GM12878 (cell line): ENCODE measurements around the gene ITGAL. TPM values are rescaled to one million over a fixed set of nuclear protein-coding genes. Genes with fewer than 3 reads are reported as not detected.

Experiments used
- FOXM1 ChIP-seq: IDR thresholded peaks from 2 replicates; pipeline ENCODE4 v1.6.1; 2012; ENCODE audit warnings: low read depth, mild to moderate bottlenecking, inconsistent platforms, low read length, moderate library complexity
- HDAC6 ChIP-seq: fragments of 200-600 bp; sonication (generic); IDR thresholded peaks from one replicate; pipeline ENCODE4 v1.8.0; 2017; ENCODE audit warnings: antibody characterized with exemption; ENCODE audit not compliant: unreplicated experiment
- IRF4 ChIP-seq: IDR thresholded peaks from 2 replicates; pipeline ENCODE4 v1.6.1; 2011; ENCODE audit warnings: low read depth, low read length
- KAT2A ChIP-seq: conservative IDR thresholded peaks from 2 replicates; pipeline ENCODE4 v1.6.1; 2011; ENCODE audit warnings: low read depth, low read length; ENCODE audit not compliant: control insufficient read depth
- SP1 ChIP-seq: IDR thresholded peaks from one replicate; pipeline ENCODE4 v1.6.1; 2011; ENCODE audit warnings: low read depth, low read length
- SREBF2 ChIP-seq: IDR thresholded peaks from 2 replicates; pipeline ENCODE4 v1.6.1; 2012; ENCODE audit warnings: mild to moderate bottlenecking, low read length
- STAT1 ChIP-seq: fragments of 450-650 bp; conservative IDR thresholded peaks from 2 replicates; pipeline ENCODE4 v1.6.1; 2014; ENCODE audit warnings: antibody characterized with exemption, mild to moderate bottlenecking
- TCF12 ChIP-seq: IDR thresholded peaks from 2 replicates; pipeline ENCODE4 v1.6.1; 2011; ENCODE audit warnings: low read depth, mild to moderate bottlenecking, low read length
- polyA plus RNA-seq, 11 experiments: library from polyadenylated mRNA; depleted of rRNA in 4 of 11; unstranded in 6 of 11; stranded (reverse) in 5 of 11; fragments of >200 nt; fragmentation: Nextera tagmentation in 4 of 11; fragmentation: Illumina TruSeq in 1 of 11; extraction: Ambion mirVana in 4 of 11; extraction: Trizol in 1 of 11; gene quantifications; 1 replicate in 1 of 11; 2 replicates in 10 of 11; pipeline versions ENCODE4 v1.2.1 to v1.2.3, GENCODE V29; 2011 to 2016; ENCODE audit warnings: inconsistent platforms in 2 of 11, missing spikeins in 2 of 11, low read depth in 1 of 11
- total RNA-seq, 4 experiments: library from RNA; depleted of rRNA in 3 of 4; stranded (reverse); fragments of >200 nt in 3 of 4; fragmentation: Illumina TruSeq in 1 of 4; extraction: Trizol in 1 of 4; gene quantifications; 2 replicates each; pipeline versions ENCODE4 v1.2.1 to v1.2.3, GENCODE V29; 2013 to 2021
- TF ChIP-seq, protein P1 (sequence below): fragments of 150-350 bp; IDR thresholded peaks from 2 replicates; pipeline ENCODE4 v1.6.1; 2016; ENCODE audit warnings: low read depth, low read length
- TF ChIP-seq, protein P2 (sequence below): IDR thresholded peaks from 2 replicates; pipeline ENCODE4 v1.6.1; 2012; ENCODE audit warnings: low read depth, low read length, improper control_type of control experiment
- TF ChIP-seq, protein P3 (sequence below): fragments of 450-650 bp; IDR thresholded peaks from 2 replicates; pipeline ENCODE4 v1.6.1; 2017; ENCODE audit warnings: mild to moderate bottlenecking, moderate library complexity
- TF ChIP-seq, protein P4 (sequence below): IDR thresholded peaks from 2 replicates; pipeline ENCODE4 v1.6.1; 2012; ENCODE audit warnings: improper control_type of control experiment, low read depth, low read length; ENCODE audit not compliant: insufficient replicate concordance
- TF ChIP-seq, protein P5 (sequence below): IDR thresholded peaks from 2 replicates; pipeline ENCODE4 v1.6.1; 2011; ENCODE audit warnings: borderline replicate concordance, low read depth, mild to moderate bottlenecking, moderate library complexity, low read length; ENCODE audit not compliant: insufficient read depth, poor library complexity, severe bottlenecking

The ITGAL gene
- total and polyA plus RNA-seq, 10 of the 15 experiments (the other 5 are each of a cell fraction or from before 2014, with no cell fraction given): 10.7 to 170 (median 96.9) TPM

DNA sequence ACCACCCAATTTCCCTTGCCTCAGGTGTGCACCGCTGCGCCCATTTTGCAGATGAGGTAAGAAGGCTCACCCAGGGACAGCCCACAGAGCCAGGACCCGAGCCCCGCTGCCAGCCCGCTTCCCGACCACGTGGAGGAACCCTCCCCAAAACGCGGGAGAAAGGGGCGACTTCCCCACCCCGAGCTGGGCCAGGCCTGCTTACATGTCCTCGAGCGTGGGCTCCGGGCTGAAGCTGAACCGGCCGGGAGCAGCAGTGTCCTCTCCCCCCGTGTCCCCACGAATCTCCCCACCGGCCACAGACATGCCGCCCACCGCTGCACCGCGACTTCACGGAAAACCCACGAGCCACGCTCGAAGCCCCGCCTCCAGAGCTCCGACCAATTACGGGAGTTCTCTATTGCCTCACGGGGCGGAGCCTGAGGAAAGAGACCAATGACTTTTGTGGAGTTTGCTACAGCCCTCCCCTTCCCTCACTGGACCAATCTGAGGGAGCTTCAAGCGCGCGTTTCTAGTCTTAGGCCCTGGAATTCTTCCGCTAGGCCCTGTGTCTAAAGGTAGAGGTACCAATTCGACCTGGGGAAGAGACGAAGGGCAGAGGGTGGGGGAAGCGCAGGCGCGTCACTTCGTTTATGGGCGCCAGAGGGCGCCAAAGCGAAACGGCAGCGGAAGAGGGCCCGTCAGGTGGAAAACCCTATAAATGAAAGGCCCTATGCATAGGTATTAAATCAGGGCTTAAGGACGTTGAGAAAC lies 42.7 kb upstream of the ITGAL start, which contains the start of gene DCTPP1 (continued):
- TF ChIP-seq, protein P1, sequence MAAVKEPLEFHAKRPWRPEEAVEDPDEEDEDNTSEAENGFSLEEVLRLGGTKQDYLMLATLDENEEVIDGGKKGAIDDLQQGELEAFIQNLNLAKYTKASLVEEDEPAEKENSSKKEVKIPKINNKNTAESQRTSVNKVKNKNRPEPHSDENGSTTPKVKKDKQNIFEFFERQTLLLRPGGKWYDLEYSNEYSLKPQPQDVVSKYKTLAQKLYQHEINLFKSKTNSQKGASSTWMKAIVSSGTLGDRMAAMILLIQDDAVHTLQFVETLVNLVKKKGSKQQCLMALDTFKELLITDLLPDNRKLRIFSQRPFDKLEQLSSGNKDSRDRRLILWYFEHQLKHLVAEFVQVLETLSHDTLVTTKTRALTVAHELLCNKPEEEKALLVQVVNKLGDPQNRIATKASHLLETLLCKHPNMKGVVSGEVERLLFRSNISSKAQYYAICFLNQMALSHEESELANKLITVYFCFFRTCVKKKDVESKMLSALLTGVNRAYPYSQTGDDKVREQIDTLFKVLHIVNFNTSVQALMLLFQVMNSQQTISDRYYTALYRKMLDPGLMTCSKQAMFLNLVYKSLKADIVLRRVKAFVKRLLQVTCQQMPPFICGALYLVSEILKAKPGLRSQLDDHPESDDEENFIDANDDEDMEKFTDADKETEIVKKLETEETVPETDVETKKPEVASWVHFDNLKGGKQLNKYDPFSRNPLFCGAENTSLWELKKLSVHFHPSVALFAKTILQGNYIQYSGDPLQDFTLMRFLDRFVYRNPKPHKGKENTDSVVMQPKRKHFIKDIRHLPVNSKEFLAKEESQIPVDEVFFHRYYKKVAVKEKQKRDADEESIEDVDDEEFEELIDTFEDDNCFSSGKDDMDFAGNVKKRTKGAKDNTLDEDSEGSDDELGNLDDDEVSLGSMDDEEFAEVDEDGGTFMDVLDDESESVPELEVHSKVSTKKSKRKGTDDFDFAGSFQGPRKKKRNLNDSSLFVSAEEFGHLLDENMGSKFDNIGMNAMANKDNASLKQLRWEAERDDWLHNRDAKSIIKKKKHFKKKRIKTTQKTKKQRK: no peak
- TF ChIP-seq HDAC6: no peak
- TF ChIP-seq, protein P2, sequence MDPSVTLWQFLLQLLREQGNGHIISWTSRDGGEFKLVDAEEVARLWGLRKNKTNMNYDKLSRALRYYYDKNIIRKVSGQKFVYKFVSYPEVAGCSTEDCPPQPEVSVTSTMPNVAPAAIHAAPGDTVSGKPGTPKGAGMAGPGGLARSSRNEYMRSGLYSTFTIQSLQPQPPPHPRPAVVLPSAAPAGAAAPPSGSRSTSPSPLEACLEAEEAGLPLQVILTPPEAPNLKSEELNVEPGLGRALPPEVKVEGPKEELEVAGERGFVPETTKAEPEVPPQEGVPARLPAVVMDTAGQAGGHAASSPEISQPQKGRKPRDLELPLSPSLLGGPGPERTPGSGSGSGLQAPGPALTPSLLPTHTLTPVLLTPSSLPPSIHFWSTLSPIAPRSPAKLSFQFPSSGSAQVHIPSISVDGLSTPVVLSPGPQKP: peak; percentile 45; the same call in 1 of the 2 replicates
- no peak for TF ChIP-seq IRF4
- TF ChIP-seq, protein P3, sequence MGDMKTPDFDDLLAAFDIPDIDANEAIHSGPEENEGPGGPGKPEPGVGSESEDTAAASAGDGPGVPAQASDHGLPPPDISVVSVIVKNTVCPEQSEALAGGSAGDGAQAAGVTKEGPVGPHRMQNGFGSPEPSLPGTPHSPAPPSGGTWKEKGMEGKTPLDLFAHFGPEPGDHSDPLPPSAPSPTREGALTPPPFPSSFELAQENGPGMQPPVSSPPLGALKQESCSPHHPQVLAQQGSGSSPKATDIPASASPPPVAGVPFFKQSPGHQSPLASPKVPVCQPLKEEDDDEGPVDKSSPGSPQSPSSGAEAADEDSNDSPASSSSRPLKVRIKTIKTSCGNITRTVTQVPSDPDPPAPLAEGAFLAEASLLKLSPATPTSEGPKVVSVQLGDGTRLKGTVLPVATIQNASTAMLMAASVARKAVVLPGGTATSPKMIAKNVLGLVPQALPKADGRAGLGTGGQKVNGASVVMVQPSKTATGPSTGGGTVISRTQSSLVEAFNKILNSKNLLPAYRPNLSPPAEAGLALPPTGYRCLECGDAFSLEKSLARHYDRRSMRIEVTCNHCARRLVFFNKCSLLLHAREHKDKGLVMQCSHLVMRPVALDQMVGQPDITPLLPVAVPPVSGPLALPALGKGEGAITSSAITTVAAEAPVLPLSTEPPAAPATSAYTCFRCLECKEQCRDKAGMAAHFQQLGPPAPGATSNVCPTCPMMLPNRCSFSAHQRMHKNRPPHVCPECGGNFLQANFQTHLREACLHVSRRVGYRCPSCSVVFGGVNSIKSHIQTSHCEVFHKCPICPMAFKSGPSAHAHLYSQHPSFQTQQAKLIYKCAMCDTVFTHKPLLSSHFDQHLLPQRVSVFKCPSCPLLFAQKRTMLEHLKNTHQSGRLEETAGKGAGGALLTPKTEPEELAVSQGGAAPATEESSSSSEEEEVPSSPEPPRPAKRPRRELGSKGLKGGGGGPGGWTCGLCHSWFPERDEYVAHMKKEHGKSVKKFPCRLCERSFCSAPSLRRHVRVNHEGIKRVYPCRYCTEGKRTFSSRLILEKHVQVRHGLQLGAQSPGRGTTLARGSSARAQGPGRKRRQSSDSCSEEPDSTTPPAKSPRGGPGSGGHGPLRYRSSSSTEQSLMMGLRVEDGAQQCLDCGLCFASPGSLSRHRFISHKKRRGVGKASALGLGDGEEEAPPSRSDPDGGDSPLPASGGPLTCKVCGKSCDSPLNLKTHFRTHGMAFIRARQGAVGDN: no peak
- no peak for TF ChIP-seq STAT1
- 0 out of 2 replicates have a peak, but pooled peaks have one; percentile 13 for TF ChIP-seq TCF12
- TF ChIP-seq, protein P4, sequence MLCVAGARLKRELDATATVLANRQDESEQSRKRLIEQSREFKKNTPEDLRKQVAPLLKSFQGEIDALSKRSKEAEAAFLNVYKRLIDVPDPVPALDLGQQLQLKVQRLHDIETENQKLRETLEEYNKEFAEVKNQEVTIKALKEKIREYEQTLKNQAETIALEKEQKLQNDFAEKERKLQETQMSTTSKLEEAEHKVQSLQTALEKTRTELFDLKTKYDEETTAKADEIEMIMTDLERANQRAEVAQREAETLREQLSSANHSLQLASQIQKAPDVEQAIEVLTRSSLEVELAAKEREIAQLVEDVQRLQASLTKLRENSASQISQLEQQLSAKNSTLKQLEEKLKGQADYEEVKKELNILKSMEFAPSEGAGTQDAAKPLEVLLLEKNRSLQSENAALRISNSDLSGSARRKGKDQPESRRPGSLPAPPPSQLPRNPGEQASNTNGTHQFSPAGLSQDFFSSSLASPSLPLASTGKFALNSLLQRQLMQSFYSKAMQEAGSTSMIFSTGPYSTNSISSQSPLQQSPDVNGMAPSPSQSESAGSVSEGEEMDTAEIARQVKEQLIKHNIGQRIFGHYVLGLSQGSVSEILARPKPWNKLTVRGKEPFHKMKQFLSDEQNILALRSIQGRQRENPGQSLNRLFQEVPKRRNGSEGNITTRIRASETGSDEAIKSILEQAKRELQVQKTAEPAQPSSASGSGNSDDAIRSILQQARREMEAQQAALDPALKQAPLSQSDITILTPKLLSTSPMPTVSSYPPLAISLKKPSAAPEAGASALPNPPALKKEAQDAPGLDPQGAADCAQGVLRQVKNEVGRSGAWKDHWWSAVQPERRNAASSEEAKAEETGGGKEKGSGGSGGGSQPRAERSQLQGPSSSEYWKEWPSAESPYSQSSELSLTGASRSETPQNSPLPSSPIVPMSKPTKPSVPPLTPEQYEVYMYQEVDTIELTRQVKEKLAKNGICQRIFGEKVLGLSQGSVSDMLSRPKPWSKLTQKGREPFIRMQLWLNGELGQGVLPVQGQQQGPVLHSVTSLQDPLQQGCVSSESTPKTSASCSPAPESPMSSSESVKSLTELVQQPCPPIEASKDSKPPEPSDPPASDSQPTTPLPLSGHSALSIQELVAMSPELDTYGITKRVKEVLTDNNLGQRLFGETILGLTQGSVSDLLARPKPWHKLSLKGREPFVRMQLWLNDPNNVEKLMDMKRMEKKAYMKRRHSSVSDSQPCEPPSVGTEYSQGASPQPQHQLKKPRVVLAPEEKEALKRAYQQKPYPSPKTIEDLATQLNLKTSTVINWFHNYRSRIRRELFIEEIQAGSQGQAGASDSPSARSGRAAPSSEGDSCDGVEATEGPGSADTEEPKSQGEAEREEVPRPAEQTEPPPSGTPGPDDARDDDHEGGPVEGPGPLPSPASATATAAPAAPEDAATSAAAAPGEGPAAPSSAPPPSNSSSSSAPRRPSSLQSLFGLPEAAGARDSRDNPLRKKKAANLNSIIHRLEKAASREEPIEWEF: no peak
- TF ChIP-seq FOXM1: peak; percentile 54; the same call in 1 of the 2 replicates
- TF ChIP-seq KAT2A: no peak
- TF ChIP-seq, protein P5, sequence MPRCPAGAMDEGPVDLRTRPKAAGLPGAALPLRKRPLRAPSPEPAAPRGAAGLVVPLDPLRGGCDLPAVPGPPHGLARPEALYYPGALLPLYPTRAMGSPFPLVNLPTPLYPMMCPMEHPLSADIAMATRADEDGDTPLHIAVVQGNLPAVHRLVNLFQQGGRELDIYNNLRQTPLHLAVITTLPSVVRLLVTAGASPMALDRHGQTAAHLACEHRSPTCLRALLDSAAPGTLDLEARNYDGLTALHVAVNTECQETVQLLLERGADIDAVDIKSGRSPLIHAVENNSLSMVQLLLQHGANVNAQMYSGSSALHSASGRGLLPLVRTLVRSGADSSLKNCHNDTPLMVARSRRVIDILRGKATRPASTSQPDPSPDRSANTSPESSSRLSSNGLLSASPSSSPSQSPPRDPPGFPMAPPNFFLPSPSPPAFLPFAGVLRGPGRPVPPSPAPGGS: no peak
- peak; percentile 91 for TF ChIP-seq SP1
- no peak for TF ChIP-seq SREBF2
